H1 (cell line): ENCODE results near the gene SEMA6A. TPM values are rescaled to one million over a fixed set of nuclear protein-coding genes. Genes with fewer than 3 reads are reported as not detected.

Experiments used
- HDAC6 ChIP-seq: IDR thresholded peaks from one replicate; pipeline ENCODE4 v1.7.1; 2012; ENCODE audit warnings: low read depth, mild to moderate bottlenecking, inconsistent platforms, low read length, moderate library complexity
- MAFK ChIP-seq: IDR thresholded peaks from 2 replicates; pipeline ENCODE4 v1.6.1; 2012; ENCODE audit warnings: low read depth, mild to moderate bottlenecking, improper control_type of control experiment, low read length
- polyA plus RNA-seq, 7 experiments: library from polyadenylated mRNA; depleted of rRNA in 3 of 7; stranded (reverse) in 5 of 7; unstranded in 2 of 7; fragments of >200 nt in 5 of 7; fragments of 200-250 nt in 2 of 7; gene quantifications; 1 replicate in 5 of 7; 2 replicates in 1 of 7; 4 replicates in 1 of 7; pipeline versions ENCODE4 v1.2.1 to v1.2.3, GENCODE V29; 2011 to 2013; ENCODE audit warnings: missing spikeins in 2 of 7, mixed read lengths in 2 of 7
- total RNA-seq: library from RNA; stranded (reverse); fragmentation: NEBNext Ultra II Directional; extraction: Animal tissue kit (Norgen Biotek cat#: 25700); gene quantifications from 2 replicates; pipeline ENCODE4 v1.2.1, GENCODE V29; 2021
- TF ChIP-seq, protein P1 (sequence below): fragments of 300-600 bp; sonication (generic); IDR thresholded peaks from 2 replicates; pipeline ENCODE4 v1.7.1; 2012; ENCODE audit warnings: low read length, moderate library complexity, mild to moderate bottlenecking, inconsistent platforms; ENCODE audit not compliant: insufficient replicate concordance

The SEMA6A gene
- total and polyA plus RNA-seq, 2 of the 8 experiments (the other 6 are each of a cell fraction or from before 2014, with no cell fraction given), result 78.3 to 277 TPM

- TF ChIP-seq HDAC6 (no peak), MAFK (no peak)
- TF ChIP-seq, protein P1, sequence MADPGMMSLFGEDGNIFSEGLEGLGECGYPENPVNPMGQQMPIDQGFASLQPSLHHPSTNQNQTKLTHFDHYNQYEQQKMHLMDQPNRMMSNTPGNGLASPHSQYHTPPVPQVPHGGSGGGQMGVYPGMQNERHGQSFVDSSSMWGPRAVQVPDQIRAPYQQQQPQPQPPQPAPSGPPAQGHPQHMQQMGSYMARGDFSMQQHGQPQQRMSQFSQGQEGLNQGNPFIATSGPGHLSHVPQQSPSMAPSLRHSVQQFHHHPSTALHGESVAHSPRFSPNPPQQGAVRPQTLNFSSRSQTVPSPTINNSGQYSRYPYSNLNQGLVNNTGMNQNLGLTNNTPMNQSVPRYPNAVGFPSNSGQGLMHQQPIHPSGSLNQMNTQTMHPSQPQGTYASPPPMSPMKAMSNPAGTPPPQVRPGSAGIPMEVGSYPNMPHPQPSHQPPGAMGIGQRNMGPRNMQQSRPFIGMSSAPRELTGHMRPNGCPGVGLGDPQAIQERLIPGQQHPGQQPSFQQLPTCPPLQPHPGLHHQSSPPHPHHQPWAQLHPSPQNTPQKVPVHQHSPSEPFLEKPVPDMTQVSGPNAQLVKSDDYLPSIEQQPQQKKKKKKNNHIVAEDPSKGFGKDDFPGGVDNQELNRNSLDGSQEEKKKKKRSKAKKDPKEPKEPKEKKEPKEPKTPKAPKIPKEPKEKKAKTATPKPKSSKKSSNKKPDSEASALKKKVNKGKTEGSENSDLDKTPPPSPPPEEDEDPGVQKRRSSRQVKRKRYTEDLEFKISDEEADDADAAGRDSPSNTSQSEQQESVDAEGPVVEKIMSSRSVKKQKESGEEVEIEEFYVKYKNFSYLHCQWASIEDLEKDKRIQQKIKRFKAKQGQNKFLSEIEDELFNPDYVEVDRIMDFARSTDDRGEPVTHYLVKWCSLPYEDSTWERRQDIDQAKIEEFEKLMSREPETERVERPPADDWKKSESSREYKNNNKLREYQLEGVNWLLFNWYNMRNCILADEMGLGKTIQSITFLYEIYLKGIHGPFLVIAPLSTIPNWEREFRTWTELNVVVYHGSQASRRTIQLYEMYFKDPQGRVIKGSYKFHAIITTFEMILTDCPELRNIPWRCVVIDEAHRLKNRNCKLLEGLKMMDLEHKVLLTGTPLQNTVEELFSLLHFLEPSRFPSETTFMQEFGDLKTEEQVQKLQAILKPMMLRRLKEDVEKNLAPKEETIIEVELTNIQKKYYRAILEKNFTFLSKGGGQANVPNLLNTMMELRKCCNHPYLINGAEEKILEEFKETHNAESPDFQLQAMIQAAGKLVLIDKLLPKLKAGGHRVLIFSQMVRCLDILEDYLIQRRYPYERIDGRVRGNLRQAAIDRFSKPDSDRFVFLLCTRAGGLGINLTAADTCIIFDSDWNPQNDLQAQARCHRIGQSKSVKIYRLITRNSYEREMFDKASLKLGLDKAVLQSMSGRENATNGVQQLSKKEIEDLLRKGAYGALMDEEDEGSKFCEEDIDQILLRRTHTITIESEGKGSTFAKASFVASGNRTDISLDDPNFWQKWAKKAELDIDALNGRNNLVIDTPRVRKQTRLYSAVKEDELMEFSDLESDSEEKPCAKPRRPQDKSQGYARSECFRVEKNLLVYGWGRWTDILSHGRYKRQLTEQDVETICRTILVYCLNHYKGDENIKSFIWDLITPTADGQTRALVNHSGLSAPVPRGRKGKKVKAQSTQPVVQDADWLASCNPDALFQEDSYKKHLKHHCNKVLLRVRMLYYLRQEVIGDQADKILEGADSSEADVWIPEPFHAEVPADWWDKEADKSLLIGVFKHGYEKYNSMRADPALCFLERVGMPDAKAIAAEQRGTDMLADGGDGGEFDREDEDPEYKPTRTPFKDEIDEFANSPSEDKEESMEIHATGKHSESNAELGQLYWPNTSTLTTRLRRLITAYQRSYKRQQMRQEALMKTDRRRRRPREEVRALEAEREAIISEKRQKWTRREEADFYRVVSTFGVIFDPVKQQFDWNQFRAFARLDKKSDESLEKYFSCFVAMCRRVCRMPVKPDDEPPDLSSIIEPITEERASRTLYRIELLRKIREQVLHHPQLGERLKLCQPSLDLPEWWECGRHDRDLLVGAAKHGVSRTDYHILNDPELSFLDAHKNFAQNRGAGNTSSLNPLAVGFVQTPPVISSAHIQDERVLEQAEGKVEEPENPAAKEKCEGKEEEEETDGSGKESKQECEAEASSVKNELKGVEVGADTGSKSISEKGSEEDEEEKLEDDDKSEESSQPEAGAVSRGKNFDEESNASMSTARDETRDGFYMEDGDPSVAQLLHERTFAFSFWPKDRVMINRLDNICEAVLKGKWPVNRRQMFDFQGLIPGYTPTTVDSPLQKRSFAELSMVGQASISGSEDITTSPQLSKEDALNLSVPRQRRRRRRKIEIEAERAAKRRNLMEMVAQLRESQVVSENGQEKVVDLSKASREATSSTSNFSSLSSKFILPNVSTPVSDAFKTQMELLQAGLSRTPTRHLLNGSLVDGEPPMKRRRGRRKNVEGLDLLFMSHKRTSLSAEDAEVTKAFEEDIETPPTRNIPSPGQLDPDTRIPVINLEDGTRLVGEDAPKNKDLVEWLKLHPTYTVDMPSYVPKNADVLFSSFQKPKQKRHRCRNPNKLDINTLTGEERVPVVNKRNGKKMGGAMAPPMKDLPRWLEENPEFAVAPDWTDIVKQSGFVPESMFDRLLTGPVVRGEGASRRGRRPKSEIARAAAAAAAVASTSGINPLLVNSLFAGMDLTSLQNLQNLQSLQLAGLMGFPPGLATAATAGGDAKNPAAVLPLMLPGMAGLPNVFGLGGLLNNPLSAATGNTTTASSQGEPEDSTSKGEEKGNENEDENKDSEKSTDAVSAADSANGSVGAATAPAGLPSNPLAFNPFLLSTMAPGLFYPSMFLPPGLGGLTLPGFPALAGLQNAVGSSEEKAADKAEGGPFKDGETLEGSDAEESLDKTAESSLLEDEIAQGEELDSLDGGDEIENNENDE, result no peak
Observed at GRCh38 chr5:116444373-116445295, 130.0 kb downstream of the SEMA6A start (continued).
